Measurements from ENCODE around the gene PIRT. TPM values are rescaled to one million over a fixed set of nuclear protein-coding genes. Genes with fewer than 3 reads are reported as not detected.

Gene PIRT
- total RNA-seq, 2 donors from 2014 or later, result not detected

DNA sequence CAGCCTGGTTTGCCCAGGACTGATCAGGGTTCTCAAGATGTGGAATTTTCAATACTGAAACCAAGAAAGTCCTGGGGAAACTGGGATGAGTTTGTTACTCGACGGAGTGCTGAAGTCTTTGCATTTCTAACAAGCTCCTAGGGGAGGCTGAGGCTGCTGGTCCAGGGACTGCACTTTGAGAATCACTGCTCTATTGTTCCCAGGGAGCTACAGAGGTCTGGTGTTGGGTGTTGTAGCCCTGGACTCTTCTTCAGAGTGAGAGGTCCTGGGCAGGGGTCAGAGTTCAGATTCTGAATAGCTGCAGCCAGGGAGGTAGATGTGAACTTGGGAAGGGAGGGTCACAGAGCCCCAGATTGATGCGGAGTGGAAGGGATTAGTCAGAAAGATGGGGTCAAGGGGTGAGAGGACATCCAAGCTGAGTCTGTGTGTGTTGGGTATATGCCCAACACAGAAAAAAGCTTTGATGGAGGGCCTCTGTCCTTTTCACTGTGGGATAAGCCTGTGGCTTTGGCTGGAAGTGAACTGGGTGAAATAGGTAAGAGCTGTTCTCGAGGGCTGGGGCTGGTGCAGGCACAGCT is 48.1 kb downstream of the PIRT start:
- H3K4me1 Mint-ChIP-seq, result no peaks in the 10 kb centered on the region
- no peak overlapping the region for H3K27ac Mint-ChIP-seq
- H3K4me3 Mint-ChIP-seq, result no peak overlapping the region
- H3K9me3 Mint-ChIP-seq, result no peaks in the 10 kb centered on the region
- no peak for ATAC-seq (replicated peaks)
- no peaks in the 10 kb centered on the region for H3K36me3 Mint-ChIP-seq (ENCODE audit: low read depth)
- H3K27me3 Mint-ChIP-seq, result peaks cover 10% of the 10 kb centered on the region

DNA sequence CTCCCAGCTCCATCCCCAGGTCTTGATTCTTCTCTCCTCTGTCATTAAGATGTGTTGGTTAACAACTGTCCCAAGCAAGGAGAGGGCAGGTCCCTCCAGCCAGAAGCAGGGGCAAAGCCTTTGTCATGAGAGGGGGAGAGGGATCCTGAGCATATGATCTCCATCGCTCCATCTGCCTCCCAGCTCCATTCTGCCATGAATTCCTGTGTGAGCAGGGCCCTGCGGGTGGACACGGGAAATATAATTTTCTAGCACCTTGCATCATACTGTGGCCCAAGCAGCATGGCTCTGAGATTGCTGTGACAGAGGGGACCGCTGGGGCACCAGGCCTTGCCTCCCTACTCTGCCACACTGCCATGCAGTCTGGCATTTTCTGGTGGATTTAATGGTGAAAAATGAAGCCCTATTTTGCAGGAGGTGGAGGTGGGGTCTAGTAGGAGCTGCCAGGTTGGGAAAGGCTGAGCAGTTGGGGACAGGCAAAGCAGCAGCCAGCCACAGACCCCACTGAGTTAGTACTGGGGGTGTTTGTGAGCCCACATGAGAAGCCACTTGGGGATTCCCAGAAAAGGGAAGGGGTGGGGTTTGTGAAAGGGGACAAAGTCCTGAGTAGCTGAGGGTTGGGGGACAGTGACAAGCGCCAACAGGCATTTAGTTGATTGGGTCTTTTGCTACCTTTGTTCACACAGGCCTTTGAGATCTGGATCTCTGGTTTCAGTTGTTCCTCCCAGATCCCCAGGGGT is 50.4 kb downstream of the PIRT start:
- Mint-ChIP-seq H3K27ac (no peak overlapping the region), H3K27me3 (peaks cover 14% of the 10 kb centered on the region), H3K9me3 (peaks cover 5% of the 10 kb centered on the region), H3K4me3 (no peak overlapping the region), H3K4me1 (no peaks in the 10 kb centered on the region), H3K36me3 (ENCODE audit: low read depth) (no peaks in the 10 kb centered on the region)
- no peak for ATAC-seq (replicated peaks)

DNA sequence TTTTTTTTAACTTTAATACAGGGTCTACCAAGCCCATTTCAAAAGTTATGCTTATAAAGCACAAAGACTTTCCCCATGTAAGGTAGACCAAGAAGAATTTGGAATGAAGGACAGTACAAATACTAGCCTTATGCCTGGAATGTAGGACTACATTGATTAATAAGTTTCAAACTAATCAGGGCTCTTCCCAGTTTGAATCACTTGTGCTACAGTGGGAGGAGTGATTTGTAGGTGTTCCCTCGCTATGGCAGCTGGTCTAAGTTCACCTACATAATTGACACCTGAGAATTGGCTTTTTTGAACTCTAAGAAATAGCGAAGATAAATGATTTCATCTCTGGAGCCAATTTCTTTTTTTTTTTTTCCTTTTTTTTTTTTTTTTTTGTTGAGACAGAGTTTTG is 52.6 kb downstream of the PIRT start:
- no peak overlapping the region for H3K4me3 Mint-ChIP-seq

DNA sequence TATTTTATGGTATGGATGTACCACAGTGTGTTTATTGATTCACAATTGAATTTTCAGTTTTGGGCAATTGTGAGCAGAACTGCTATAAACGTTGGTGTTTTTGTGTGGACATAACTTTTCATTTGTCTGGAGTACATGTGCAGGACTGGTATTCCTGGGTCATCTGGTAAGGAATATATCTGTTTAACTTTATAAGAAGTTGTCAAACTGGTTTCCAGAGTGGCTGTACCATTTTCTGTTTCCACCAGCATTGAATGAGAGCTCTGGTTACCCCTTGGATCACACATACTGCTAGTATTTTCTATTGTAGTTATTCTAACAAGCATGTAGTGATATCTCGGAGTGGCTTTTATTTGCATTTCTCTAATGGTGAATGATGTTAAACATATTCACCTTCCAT is 58.3 kb downstream of the PIRT start:
- no peak overlapping the region for H3K27ac Mint-ChIP-seq

More for the DNA sequence above, 52.6 kb downstream of the PIRT start:
- no peak for ATAC-seq (replicated peaks)
- no peaks in the 10 kb centered on the region for H3K4me1 Mint-ChIP-seq
- no peak overlapping the region for H3K27ac Mint-ChIP-seq
- H3K36me3 Mint-ChIP-seq (ENCODE audit: low read depth), result no peaks in the 10 kb centered on the region
- H3K27me3 Mint-ChIP-seq, result peaks cover 14% of the 10 kb centered on the region
- H3K9me3 Mint-ChIP-seq, result peaks cover 5% of the 10 kb centered on the region

DNA sequence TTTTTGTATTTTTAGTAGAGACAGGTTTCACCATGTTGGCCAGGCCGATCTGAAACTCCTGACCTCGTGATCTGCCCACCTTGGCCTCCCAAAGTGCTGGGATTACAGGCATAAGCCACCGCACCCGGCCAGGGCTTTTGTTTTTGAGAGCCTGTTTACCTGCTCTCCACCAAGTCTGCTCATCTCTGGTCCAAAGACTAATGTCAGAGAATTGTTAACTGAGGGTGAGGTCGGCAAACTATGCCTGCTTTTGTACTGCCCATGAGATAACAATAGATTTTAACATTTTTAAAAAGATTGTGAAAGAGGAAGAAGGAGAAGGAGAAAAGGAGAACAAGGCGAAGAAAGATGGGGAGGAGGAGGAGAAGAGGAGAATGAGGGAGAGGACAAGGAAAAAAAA is 60.0 kb downstream of the PIRT start:
- H3K4me1 Mint-ChIP-seq, result no peaks in the 10 kb centered on the region
- H3K27ac Mint-ChIP-seq, result no peak overlapping the region
- H3K9me3 Mint-ChIP-seq, result peaks cover 6% of the 10 kb centered on the region

More for the DNA sequence above, 58.3 kb downstream of the PIRT start:
- Mint-ChIP-seq H3K9me3 (peaks cover 11% of the 10 kb centered on the region), H3K27me3 (peaks cover 10% of the 10 kb centered on the region), H3K36me3 (ENCODE audit: low read depth) (no peaks in the 10 kb centered on the region), H3K4me3 (no peak overlapping the region), H3K4me1 (no peaks in the 10 kb centered on the region)
- ATAC-seq (replicated peaks), result no peak

DNA sequence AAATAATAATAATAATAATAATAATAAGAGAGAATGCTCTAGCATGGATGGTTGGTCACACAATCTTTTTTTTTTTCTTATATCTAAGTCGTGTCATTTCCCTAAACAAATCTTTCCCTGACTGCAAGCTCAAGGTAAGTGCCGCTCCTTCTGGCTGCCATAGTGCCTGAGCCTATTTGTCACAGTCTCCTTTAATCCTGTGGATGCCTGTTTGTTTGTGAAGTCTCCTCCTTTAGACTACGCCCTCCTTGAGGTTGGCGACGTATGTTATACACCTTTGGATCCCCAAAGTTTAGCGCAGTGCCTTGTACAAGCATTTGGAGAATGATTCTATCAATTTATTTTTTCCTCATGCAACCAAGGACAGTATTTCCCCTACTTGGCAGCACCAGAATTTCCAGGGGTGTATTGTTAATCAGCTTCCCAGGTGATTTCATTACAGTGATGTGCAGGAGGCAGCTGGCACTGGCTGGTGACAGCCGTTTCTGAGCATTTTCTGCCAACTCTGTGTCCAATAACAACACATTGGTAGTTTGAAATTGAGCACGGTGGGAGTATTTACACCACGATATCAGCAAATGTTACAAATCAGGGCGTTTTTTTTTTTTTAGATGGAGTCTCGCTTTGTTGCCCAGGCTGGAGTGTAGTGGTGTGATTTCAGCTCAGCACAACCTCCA is 60.6 kb downstream of the PIRT start:
- H3K4me1 Mint-ChIP-seq, result no peaks in the 10 kb centered on the region
- H3K27ac Mint-ChIP-seq, result no peak overlapping the region
- no peak overlapping the region for H3K4me3 Mint-ChIP-seq
- H3K9me3 Mint-ChIP-seq, result peaks cover 8% of the 10 kb centered on the region
- no peak for ATAC-seq (replicated peaks)
- peaks cover 6% of the 10 kb centered on the region for H3K27me3 Mint-ChIP-seq
- H3K36me3 Mint-ChIP-seq (ENCODE audit: low read depth), result no peaks in the 10 kb centered on the region

More for the DNA sequence above, 60.0 kb downstream of the PIRT start:
- no peak for ATAC-seq (replicated peaks)
- H3K27me3 Mint-ChIP-seq, result peaks cover 6% of the 10 kb centered on the region
- H3K4me3 Mint-ChIP-seq, result no peak overlapping the region
- H3K36me3 Mint-ChIP-seq (ENCODE audit: low read depth), result no peaks in the 10 kb centered on the region

DNA sequence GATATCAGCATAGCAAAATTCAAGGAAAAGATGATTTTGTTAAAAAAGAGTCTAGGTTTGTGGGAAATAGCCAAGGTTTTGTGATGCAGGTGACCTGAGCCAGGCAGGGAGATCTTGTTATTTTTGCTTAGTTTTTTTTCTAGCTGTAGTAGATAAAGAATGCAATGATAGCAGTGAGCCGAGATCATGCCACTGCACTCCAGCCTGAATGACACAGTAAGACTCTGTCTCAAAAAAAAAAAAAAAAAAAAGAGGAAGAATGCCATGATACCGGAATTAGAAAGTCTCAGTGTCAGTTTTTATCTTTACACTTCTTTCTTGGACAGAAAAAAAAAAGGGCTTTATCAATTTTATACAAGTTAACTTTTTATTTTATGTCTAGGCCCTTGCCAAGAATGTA is 61.5 kb downstream of the PIRT start:
- Mint-ChIP-seq H3K27me3 (peaks cover 6% of the 10 kb centered on the region), H3K9me3 (peaks cover 14% of the 10 kb centered on the region), H3K27ac (no peak overlapping the region), H3K4me1 (no peaks in the 10 kb centered on the region), H3K36me3 (ENCODE audit: low read depth) (no peaks in the 10 kb centered on the region), H3K4me3 (no peak overlapping the region)
- ATAC-seq (replicated peaks), result no peak

DNA sequence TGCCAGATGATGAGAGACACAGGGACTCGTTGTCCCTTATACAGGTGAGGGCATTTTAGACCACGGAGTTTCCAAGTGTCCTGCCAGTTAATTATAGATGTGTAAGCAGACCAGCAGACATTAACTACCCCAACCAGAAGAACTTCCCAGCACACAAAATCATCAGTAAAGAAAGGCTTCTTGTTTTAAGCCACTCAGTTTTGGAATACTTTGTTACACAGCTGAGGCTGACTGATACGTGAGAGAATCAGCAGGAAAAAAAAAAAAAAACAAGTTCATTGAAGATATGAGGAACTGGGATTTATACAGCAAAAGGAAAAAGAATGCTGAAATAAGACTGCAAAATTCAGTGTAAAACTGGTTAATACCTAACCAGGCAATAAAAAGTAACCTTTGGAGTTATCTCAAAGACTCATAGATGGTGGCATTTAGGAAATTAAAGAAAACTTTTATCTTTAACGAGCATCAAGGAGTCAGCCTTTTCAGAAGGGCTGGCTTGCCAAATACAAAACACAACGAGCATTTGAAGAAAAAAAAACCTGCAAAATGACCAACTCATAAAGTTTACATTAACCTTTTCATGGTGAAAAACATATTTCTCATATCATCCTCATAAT is 62.0 kb downstream of the PIRT start:
- Mint-ChIP-seq H3K9me3 (peaks cover 15% of the 10 kb centered on the region), H3K27me3 (peaks cover 6% of the 10 kb centered on the region), H3K36me3 (ENCODE audit: low read depth) (no peaks in the 10 kb centered on the region), H3K4me1 (no peaks in the 10 kb centered on the region), H3K4me3 (no peak overlapping the region), H3K27ac (no peak overlapping the region)
- no peak for ATAC-seq (replicated peaks)

DNA sequence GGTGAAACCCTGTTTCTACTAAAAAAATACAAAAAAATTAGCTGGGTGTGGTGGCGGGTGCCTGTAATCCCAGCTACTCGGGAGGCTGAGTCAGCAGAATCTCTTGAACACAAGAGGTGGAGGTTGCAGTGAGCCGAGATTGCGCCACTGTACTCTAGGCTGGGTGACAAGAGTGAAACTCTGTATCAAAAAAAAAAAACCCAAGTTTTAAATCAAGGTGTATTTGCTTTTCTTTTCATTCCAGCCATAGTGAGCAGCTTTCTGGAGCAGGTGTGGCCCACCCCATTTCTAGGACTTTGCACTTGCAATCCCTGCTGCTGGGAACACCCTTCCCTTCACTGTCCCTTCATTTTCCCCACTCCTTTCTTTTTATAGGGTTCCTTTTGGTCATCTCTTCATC is 62.8 kb downstream of the PIRT start:
- Mint-ChIP-seq H3K4me3 (no peak overlapping the region), H3K36me3 (ENCODE audit: low read depth) (no peaks in the 10 kb centered on the region), H3K27ac (no peak overlapping the region), H3K9me3 (peaks cover 15% of the 10 kb centered on the region), H3K4me1 (no peaks in the 10 kb centered on the region), H3K27me3 (peaks cover 6% of the 10 kb centered on the region)
- ATAC-seq (replicated peaks), result no peak

DNA sequence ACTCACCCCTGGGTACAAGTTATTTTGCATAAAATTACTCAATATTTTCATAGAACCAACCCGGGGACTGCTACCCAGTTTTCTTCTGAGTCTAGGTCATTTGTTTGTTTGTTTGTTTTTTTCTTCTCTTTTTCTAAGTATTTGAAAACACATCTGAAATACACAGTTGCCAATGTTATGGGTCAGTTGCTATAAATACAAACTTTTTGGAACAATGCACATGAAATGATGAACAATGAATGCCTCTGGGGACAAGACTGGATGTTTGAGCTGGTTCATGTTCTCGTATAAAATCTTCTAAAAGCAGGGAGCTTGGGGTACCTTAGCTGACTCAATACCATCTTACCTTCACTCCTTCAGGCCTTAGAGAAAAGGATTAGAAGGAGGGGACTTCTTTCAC is 64.5 kb downstream of the PIRT start:
- Mint-ChIP-seq H3K4me1 (no peaks in the 10 kb centered on the region), H3K27me3 (peaks cover 6% of the 10 kb centered on the region), H3K9me3 (peaks cover 15% of the 10 kb centered on the region), H3K4me3 (no peak overlapping the region), H3K36me3 (ENCODE audit: low read depth) (no peaks in the 10 kb centered on the region), H3K27ac (no peak overlapping the region)
- no peak for ATAC-seq (replicated peaks)

Other genes with a start within 250 kb of the PIRT start
- 1 to 10 TPM; 1.6 to 3.0 TPM for gene MYH3, start 180.8 kb downstream of the PIRT start, total RNA-seq
- gene SCO1, start 140.6 kb downstream of the PIRT start, total RNA-seq, result 10 to 100 TPM; 18.3 to 38.6 TPM
- 10 to 100 TPM; 10.9 to 11.4 TPM for gene ADPRM, start 140.5 kb downstream of the PIRT start, total RNA-seq
- gene TMEM220, start 108.1 kb downstream of the PIRT start, total RNA-seq, result under 1 TPM; 0.40 to 0.41 TPM
- gene TMEM238L, start 34.0 kb downstream of the PIRT start, total RNA-seq, result not detected

All from activated T-helper 17 cell treated with anti-CD3 and anti-CD28 coated beads, Interleukin-2, amount 50 U/mL, for 72 hours (primary cell).